Panc1 (cell line): ENCODE data around the gene CCDC85A.

Experiments used
- POLR2AphosphoS5 ChIP-seq: IDR thresholded peaks from 2 replicates; pipeline ENCODE4 v1.6.1; 2012; ENCODE audit warnings: mild to moderate bottlenecking, low read depth, low read length, moderate library complexity
- SIN3A ChIP-seq: IDR thresholded peaks from 2 replicates; pipeline ENCODE4 v1.6.1; 2012; ENCODE audit warnings: low read depth, mild to moderate bottlenecking, low read length, moderate library complexity, borderline replicate concordance; ENCODE audit not compliant: insufficient read depth
- TF ChIP-seq, protein P1 (sequence below): fragments of 450-650 bp; IDR thresholded peaks from 2 replicates; pipeline ENCODE4 v1.5.1; 2017; ENCODE audit warnings: mild to moderate bottlenecking

DNA sequence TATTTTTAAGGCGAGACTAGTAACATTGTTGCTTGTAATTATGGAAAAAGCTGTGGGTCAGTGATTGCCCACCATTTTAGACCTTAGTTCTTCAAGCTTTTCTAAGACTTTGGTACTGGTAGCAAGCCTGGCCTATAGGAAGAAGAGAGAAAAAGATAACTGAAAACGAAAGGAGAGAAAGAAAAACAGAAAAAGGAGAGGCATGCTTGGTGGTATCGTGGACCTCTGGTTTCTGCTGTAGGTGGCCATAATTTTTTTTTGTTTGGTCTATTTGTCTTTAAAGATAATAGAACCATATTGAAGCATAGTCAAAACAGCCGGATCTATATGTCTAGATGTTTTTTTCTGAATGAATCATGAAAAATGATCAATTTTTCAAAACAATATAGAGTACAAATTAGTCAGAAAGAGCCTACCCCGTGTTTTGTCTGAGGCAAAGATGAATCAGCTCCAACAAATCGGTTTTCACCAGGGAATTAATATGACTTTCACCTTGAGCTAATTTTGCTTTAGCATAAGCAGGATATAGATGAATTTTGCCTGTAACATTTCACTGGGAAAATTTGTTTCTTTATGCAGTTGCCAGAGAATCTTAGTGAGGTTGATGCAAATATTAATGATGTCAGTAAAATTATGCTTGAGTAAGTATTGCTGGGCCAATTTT lies 45.7 kb downstream of the CCDC85A start:
- TF ChIP-seq, protein P1, sequence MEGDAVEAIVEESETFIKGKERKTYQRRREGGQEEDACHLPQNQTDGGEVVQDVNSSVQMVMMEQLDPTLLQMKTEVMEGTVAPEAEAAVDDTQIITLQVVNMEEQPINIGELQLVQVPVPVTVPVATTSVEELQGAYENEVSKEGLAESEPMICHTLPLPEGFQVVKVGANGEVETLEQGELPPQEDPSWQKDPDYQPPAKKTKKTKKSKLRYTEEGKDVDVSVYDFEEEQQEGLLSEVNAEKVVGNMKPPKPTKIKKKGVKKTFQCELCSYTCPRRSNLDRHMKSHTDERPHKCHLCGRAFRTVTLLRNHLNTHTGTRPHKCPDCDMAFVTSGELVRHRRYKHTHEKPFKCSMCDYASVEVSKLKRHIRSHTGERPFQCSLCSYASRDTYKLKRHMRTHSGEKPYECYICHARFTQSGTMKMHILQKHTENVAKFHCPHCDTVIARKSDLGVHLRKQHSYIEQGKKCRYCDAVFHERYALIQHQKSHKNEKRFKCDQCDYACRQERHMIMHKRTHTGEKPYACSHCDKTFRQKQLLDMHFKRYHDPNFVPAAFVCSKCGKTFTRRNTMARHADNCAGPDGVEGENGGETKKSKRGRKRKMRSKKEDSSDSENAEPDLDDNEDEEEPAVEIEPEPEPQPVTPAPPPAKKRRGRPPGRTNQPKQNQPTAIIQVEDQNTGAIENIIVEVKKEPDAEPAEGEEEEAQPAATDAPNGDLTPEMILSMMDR = no peak
- TF ChIP-seq SIN3A (no peak), POLR2AphosphoS5 (no peak)
